GM19452 (cell line): ENCODE data around the gene PRSS3.
A peak's percentile ranks its signal among the peaks of the same experiment; 100 is the strongest.
"Not testable (repeated sequence)": the region's sequence is repeated elsewhere in the genome, so short reads cannot be mapped to it uniquely, and the experiment has no call there.

Experiments used
- ATAC-seq: cut with Tn5 transposase; IDR thresholded peaks from one replicate; pipeline ENCODE4 v1.9.1; 2021; ENCODE audit not compliant: unreplicated experiment

PRSS3 gene

DNA sequence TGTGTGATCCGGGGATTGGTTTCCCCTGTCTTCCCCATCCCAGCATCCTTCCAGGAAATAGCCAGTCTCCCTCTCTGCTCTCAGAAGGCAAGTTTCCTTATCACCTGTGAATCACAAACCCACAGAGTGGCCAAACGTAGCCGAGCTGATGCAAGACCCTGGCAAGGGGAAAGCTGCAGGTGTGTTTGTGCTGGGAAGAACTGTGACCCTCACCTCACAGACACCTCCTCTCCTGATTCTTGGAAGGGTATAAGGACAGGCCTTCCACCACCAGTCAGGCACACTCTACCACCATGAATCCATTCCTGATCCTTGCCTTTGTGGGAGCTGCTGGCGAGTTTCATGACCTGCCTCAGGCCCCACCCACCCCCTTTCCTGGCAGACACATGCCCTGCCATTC lies at the start of gene PRSS3:
PRSS3 (plus strand) TSS at position 281 of the 400 bp plus-strand sequence; CDS start at position 294, 13 bp downstream.
- no peak for ATAC-seq

- no peak for ATAC-seq
Observed at GRCh38 chr9:33748633-33749304, 46.6 kb upstream of the PRSS3 start.

GRCh38 chr9:33749305-33749654 lies 46.1 kb upstream of the PRSS3 start:
- ATAC-seq, result not testable (repeated sequence)

- ATAC-seq, result no peak
Observed at GRCh38 chr9:33750307-33750838, 45.0 kb upstream of the PRSS3 start.

DNA sequence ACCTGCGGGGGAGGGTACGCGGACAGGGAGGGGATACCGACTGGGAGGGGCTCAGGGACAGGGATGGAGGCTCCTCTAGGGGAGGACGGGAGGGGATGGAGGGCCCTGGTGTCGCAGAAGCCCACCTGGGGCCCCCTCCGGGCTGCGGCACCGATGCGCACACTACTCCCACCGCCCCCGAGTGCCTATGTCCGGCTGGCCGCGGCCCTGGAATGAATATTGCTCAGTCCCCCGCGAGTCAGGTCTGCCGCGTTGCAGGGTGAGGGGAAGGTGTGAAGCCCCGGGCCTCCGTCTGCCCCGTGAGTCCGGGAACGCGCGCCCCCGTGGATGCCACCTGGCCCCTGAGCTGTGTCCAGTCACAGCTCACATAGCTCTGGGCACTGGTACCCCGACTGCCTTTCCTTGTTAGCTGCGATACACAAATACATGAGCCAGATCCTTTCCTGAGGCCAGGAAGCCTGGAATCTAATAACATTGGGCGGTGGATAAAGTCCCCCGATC lies 44.5 kb upstream of the PRSS3 start:
- no peak for ATAC-seq

- no peak for ATAC-seq
Observed at GRCh38 chr9:33751536-33752129, 43.7 kb upstream of the PRSS3 start.

DNA sequence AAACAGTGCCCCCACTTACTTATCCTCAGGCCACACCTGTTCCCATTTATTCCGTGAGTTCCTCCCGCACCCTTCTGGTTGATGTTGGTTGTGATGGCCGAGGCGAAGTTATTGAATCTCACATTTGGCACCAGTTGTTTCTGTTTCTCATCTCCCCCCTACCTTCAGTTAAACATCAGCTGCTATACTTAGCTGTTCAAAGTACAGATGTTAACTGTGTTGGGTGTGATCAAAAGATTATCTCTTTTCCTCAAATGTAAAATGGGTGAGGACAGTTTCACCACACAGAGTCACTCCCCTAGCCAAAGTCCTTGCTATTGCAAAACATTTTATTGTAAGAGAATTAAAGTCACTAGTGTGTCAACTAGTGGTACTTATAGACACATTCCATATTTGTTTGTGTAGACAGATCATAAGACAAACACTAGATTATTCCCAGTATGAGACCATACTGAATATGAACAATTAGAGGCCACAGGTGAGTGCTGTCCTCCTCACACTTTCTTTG lies 43.2 kb upstream of the PRSS3 start:
- ATAC-seq, result no peak

DNA sequence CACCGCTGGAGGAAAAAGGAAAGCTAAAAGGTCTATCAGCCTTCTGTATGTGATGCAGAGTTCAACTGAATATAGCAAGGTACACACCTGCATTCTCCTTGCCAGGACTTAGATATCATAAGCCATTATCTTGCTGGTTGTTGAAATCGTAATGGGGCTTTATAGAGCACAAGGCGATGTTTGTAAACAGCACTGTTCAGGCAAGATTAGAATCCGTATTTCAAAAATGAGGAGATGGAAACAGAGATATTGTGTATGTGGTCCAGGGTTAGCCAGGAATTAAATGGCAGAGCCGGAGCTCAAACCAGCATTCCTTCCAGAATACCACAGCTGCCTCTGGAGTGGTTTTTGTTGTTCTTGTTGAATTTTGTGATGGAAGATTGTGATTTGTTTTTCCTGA lies 42.6 kb upstream of the PRSS3 start:
- ATAC-seq, result not testable (repeated sequence)

GRCh38 chr9:33759648-33760047 lies 35.7 kb upstream of the PRSS3 start:
- ATAC-seq, result not testable (repeated sequence)

- ATAC-seq, result no peak
Observed at GRCh38 chr9:33762343-33762742, 33.0 kb upstream of the PRSS3 start.

GRCh38 chr9:33763709-33764108 lies 31.7 kb upstream of the PRSS3 start:
- ATAC-seq, result not testable (repeated sequence)

DNA sequence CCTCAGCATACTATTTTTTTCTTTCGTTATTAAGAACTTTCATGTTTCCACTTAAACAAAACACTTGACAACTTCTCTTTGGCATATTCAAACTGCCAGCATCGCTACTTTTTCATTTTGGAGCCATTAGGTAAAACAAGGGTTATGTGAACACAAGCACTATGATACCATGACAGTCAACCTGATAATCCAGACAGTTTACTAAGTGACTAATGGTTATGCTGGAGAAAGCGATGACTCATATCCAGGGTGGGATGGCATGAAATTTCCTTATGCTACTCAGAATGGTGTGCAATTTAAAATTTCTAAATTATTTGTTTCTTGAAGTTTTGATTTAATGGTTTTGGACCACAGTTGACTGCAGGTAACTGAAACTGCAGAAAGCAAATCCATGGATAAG lies 29.9 kb upstream of the PRSS3 start:
- no peak for ATAC-seq

DNA sequence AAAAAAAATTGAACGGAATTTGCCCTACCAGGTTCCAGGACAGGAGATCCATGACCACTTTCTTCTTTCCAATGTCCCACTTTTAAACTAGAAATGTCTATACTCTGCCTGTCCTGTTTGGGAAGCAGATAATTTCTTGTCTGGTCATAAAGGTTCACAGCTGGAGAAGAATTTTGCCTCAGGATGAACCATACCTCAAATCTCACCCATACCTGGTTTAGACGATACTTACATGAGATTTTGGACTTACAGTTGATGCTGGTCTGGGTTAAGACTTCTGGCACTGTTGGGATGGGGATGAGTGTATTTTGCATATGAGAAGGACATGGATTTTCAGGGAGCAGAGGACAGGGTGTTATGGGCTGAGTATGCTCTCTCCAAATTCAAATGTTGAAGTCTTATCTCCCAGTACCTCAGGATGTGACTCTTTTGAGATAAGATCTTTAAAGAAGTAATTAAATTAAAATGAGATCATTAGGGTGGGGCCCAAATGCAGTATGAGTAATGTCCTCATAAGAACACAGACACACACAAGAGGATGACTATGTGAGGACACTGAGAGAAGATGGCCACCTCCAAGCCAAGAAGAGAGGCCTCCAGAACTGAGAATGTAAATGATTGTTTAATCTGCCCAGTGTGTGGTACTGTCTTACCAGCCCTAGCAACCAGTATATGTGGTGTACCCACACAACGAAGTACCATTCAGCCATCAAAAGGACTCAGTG lies 25.0 kb upstream of the PRSS3 start:
- not testable (repeated sequence) for ATAC-seq

DNA sequence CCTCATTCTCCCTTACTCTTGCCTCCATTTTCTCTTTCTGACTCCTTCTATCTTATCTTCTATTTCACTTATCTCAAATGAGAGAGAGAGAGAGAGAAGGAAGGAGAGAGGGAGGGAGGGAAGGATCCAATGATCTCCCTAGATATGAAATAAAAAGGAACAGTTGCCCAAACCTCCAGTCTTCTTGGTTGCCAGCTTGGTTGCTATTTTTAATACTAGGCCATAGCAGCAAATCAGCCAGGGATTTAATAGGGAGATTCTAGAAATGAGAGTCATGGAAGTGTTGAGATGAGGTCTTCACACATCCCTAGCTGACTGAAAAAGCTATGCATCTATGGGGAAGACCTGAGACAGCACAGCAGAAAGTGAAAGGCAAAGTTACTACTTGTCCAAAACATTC lies 22.2 kb upstream of the PRSS3 start:
- not testable (repeated sequence) for ATAC-seq

DNA sequence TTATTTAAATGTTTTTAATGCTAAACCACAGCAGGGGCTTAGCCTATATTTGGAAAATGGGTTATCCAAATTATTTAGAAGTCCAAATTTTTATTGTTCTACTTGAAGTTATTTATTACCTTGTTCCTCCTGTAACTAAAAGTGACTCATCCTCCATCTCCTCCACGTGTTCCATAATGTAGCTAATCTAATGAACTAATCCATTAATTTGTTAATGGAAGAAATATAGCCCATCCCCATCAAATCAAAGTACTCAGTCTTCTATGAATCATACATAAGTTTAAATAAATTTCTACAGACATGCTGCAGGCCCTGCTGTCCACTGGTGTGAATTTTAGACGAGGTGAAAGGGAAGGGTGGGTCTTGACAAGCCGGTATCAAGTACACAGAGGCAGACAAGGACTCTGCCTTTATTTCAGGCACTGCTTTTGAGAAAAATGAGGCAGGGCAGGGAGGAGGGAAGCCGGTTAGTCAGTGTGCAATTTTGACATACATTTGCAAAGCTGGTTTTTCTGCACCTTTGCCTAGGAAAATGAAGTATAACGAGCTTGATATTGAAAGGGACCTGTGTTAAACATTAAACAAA lies 21.2 kb upstream of the PRSS3 start:
- not testable (repeated sequence) for ATAC-seq

DNA sequence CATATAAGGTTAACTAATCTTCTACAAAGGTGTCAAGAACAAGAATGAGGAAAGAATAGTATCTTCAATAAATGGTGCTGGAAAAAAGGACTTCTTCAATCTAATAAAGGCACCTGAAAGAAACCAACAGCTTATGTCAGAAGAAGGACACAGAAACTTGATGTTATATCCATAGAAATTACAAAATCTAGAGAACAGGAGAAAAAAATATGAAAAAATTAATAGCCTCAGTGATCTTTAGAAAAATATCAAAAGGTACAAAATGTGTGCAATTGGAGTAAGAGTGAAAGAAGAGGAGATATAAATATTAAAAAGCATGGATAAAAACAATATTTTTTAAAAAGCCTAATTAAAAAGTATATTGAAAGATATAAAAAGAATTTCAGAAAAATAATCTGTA lies 18.8 kb upstream of the PRSS3 start:
- no peak for ATAC-seq

DNA sequence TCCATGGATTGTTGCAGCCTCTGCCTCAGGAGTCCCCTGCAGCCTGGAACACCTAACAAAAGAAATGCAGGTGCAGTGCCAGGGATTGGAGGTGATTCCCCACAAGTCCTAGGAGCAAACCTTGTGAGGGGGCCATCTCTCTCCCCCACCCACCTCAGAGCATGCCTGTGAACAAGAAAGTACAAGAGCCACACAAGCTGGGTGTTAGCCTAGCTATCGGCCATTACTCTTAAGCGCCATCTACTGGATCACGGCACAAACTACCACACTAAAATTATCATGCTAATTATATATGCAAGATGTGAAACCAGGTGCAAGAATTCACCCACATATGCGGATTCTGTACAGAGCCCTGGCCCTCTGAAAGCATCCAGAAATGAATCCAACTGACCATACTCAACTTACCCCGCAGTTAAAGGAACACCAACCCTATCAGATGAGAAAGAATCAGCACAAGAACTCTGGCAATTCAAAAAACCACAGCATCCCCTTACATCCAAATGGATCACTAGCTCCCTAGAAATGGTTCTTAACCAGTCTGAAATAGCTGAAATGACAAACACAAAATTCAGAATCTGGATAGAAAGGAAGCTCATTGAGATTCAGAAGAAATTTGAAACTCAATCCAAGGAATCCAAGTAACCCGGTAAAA lies 16.5 kb upstream of the PRSS3 start:
- peak; percentile 84 for ATAC-seq

- ATAC-seq, result no peak
Observed at GRCh38 chr9:33780276-33780675, 15.1 kb upstream of the PRSS3 start.

- ATAC-seq, result no peak
Observed at GRCh38 chr9:33781736-33782135, 13.6 kb upstream of the PRSS3 start.

GRCh38 chr9:33782395-33783152 lies 12.8 kb upstream of the PRSS3 start:
- no peak for ATAC-seq
